IgD-negative memory B cell (primary cell): ENCODE data around the gene MEGF6. TPM values are rescaled to one million over a fixed set of nuclear protein-coding genes. Genes with fewer than 3 reads are reported as not detected.
A peak's percentile ranks its signal among the peaks of the same experiment; 100 is the strongest.

Source experiments
- H3K27ac Mint-ChIP-seq, 3 donors: one replicate each; pipeline ENCODE4 v1.8.0; 2020 to 2022; ENCODE audit warnings: mild to moderate bottlenecking in 3 of 3, mixed read lengths in 3 of 3, moderate library complexity in 1 of 3
- H3K27me3 Mint-ChIP-seq: one replicate; pipeline ENCODE4 v1.8.0; 2021; ENCODE audit warnings: mixed read lengths
- H3K36me3 Mint-ChIP-seq: one replicate; pipeline ENCODE4 v1.8.0; 2020; ENCODE audit warnings: mild to moderate bottlenecking, mixed read lengths
- H3K4me1 Mint-ChIP-seq, 3 donors: one replicate each; pipeline ENCODE4 v1.8.0; 2020 to 2022; ENCODE audit warnings: mixed read lengths in 3 of 3, mild to moderate bottlenecking in 1 of 3
- H3K4me3 Mint-ChIP-seq, 4 donors: one replicate each; pipeline ENCODE4 v1.8.0; 2020 to 2022; ENCODE audit warnings: mild to moderate bottlenecking in 4 of 4, mixed read lengths in 4 of 4, moderate library complexity in 3 of 4
- H3K9me3 Mint-ChIP-seq, 3 donors: one replicate each; pipeline ENCODE4 v1.8.0; 2020 to 2021; ENCODE audit warnings: mixed read lengths in 3 of 3, mild to moderate bottlenecking in 1 of 3
- polyA plus RNA-seq: library from polyadenylated mRNA; unstranded; fragments of 300-500 nt; fragmentation: Illumina TruSeq; gene quantifications from one replicate; pipeline ENCODE4 v1.2.3, GENCODE V29; 2021

MEGF6 gene
- polyA plus RNA-seq, 1 donor from 2014 or later = 2.3 TPM

- H3K4me3 Mint-ChIP-seq = no peak overlapping the region
- H3K4me1 Mint-ChIP-seq = no peaks in the 10 kb centered on the region
- no peaks in the 10 kb centered on the region for H3K36me3 Mint-ChIP-seq
- H3K27me3 Mint-ChIP-seq = no peaks in the 10 kb centered on the region
- no peak overlapping the region for H3K27ac Mint-ChIP-seq
- no peaks in the 10 kb centered on the region for H3K9me3 Mint-ChIP-seq
Observed at GRCh38 chr1:3476666-3477065, 134.6 kb downstream of the MEGF6 start.

- no peaks in the 10 kb centered on the region for H3K36me3 Mint-ChIP-seq
- H3K4me1 Mint-ChIP-seq = no peaks in the 10 kb centered on the region
Observed at GRCh38 chr1:3475839-3476573, 135.3 kb downstream of the MEGF6 start.

GRCh38 chr1:3474421-3474820 is 136.9 kb downstream of the MEGF6 start:
- peaks cover 0 to 4% (median 1%) of the 10 kb centered on the region in 3 donors for H3K4me1 Mint-ChIP-seq
- H3K4me3 Mint-ChIP-seq = no peak overlapping the region
- no peaks in the 10 kb centered on the region for H3K9me3 Mint-ChIP-seq
- H3K36me3 Mint-ChIP-seq = no peaks in the 10 kb centered on the region
- no peak overlapping the region for H3K27ac Mint-ChIP-seq
- H3K27me3 Mint-ChIP-seq = no peaks in the 10 kb centered on the region

More at GRCh38 chr1:3475839-3476573, 135.3 kb downstream of the MEGF6 start:
- Mint-ChIP-seq H3K4me3 (no peak overlapping the region), H3K27me3 (no peaks in the 10 kb centered on the region), H3K27ac (no peak overlapping the region), H3K9me3 (no peaks in the 10 kb centered on the region)

- H3K4me1 Mint-ChIP-seq = peaks cover 0 to 4% (median 1%) of the 10 kb centered on the region in 3 donors
- no peaks in the 10 kb centered on the region for H3K36me3 Mint-ChIP-seq
- no peak overlapping the region for H3K4me3 Mint-ChIP-seq
- no peaks in the 10 kb centered on the region for H3K9me3 Mint-ChIP-seq
- H3K27ac Mint-ChIP-seq = no peak overlapping the region
- H3K27me3 Mint-ChIP-seq = no peaks in the 10 kb centered on the region
Observed at GRCh38 chr1:3474016-3474415, 137.3 kb downstream of the MEGF6 start.

- Mint-ChIP-seq H3K9me3 (no peaks in the 10 kb centered on the region), H3K4me3 (no peak overlapping the region), H3K36me3 (no peaks in the 10 kb centered on the region), H3K27ac (no peak overlapping the region), H3K4me1 (peaks cover 0 to 4% (median 1%) of the 10 kb centered on the region in 3 donors), H3K27me3 (no peaks in the 10 kb centered on the region)
Observed at GRCh38 chr1:3473381-3473844, 137.9 kb downstream of the MEGF6 start.

DNA sequence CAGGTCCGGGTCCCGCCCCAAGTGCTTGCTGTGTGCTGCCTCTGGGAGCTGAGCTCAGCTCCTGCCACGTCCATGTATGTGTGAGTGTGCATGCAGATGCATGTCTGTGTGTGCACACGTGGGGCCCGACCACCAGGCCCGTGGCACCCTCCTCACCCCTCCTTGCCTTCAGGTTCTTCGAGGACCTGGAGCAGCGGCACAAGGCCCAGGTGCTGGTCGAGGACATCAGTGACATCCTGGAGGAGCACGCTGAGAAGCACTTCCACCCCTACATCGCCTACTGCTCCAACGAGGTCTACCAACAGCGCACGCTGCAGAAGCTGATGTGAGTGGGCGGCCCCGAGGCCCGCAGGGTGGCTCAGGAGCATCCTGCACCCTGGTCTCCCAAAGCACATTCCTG is 138.4 kb downstream of the MEGF6 start:
- Mint-ChIP-seq H3K4me1 (peaks cover 0 to 4% (median 1%) of the 10 kb centered on the region in 3 donors), H3K27ac (no peak overlapping the region), H3K4me3 (no peak overlapping the region)

DNA sequence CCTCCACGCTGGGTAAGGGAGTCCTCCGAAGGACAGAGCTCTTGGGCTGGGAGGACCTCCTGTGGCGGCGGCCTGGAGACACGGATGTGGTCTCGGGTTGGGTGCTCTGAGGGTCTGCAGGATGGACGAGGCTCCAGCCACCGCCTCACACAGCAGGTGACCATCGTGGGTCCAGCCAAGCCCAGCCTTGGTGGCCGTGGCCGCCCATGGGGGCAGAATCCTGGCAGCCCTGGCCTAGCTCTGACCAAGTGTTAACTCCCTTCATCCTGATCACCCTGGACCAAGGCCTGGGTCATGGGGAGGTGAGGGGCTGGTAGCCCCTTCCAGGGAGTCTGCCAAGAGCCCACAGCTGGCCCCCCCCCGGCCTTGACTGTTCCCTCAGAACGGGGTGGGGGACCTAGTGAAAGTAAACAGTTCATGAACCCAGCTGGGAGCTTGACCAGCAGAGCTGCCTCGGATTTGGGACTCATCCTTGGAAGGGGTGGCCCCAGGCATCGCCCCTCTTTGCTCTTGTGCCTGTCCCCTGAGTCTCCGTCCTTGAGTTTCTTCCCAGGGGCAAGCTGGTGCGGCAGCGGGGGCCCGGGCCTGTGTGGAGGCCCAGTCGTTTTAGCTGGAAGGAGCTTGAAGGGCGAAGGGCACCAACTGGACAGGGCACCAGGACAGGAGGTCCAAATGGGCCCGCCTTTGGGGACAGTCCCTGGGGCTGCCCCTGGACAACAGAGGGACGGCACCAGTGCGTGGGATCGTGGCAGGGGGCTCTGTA is 139.0 kb downstream of the MEGF6 start:
- Mint-ChIP-seq H3K4me3 (no peak overlapping the region), H3K36me3 (no peaks in the 10 kb centered on the region), H3K27ac (no peak overlapping the region), H3K27me3 (no peaks in the 10 kb centered on the region), H3K4me1 (peaks cover 0 to 4% (median 1%) of the 10 kb centered on the region in 3 donors), H3K9me3 (no peaks in the 10 kb centered on the region)

More for the DNA sequence above, 138.4 kb downstream of the MEGF6 start:
- H3K9me3 Mint-ChIP-seq = no peaks in the 10 kb centered on the region
- H3K27me3 Mint-ChIP-seq = no peaks in the 10 kb centered on the region
- H3K36me3 Mint-ChIP-seq = no peaks in the 10 kb centered on the region

DNA sequence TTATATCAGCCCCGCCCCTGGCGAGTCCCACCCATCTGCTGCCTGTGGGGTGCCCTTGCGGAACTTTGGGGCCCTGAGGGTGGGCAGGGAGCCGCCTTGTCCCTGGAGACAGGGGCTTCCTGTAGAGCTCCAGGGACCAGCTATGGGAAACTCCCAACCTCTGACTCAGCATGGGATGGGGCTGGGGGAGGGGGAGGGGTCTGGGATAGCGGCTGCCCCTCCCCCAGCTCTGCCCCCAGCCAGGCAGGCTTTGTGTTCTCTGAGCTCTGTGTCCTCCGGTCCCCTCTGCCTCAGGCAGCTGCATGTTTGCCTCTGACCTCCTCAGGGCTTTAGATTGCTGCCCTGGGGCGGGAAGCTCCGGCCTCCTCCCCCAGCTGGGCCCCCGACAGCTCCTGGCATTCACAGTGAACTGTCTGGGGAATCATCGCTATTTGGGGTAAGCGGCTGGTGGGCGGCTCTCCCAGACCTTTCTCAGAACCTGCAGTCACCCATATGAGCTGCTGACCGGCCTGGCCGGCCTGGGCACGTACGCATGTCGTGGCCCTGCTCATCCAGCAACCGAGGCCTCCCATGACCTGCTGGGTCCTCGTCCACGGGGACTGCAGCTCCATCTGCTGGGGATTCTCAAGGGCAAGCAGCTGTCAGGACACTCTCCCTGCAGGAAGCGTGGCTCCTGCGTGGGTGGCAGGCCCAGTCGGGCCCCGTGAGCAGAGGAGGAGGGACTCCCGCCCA is 139.8 kb downstream of the MEGF6 start:
- no peaks in the 10 kb centered on the region for H3K9me3 Mint-ChIP-seq
- no peak overlapping the region for H3K27ac Mint-ChIP-seq
- H3K4me1 Mint-ChIP-seq = peaks cover 0 to 4% (median 1%) of the 10 kb centered on the region in 3 donors
- H3K36me3 Mint-ChIP-seq = no peaks in the 10 kb centered on the region
- H3K27me3 Mint-ChIP-seq = peaks cover 2% of the 10 kb centered on the region
- H3K4me3 Mint-ChIP-seq = no peak overlapping the region

DNA sequence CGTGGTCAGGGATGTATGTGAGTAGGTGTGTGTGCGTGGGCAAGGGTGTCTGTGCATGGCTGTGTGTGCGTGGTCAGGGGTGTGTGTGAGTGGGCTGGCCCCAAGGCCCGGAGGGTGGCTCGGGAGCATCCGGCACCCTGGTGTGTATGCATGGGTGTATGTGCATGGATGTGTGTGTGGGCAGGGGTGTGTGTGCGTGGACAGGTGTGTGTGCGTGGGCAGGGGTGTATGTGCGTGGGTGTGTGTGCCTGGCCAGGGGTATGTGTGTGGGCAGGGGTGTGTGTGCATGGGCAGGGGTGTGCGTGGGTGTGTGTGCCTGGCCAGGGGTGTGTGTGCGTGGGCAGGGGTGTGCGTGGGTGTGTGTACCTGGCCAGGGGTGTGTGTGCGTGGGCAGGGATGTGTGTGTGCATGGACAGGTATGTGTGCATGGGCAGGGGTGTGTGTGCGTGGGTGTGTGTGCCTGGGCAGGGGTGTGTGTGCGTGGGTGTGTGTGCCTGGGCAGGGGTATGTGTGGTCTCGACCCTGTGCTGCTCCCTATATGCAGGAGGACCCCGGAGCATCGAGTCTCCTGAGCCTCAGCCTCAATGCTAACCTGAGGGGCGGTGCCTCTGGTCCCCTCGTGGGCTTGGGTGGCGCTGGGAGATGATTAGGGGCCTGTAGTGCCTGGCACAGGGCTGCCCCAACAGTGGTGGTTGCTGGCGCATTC is 140.5 kb downstream of the MEGF6 start:
- H3K4me3 Mint-ChIP-seq = no peak overlapping the region
- H3K36me3 Mint-ChIP-seq = no peaks in the 10 kb centered on the region
- peaks cover 0 to 5% (median 4%) of the 10 kb centered on the region in 3 donors for H3K4me1 Mint-ChIP-seq
- H3K27ac Mint-ChIP-seq = no peak overlapping the region
- peaks cover 2% of the 10 kb centered on the region for H3K27me3 Mint-ChIP-seq
- no peaks in the 10 kb centered on the region for H3K9me3 Mint-ChIP-seq

- no peak overlapping the region for H3K4me3 Mint-ChIP-seq
- peaks cover 0 to 6% (median 4%) of the 10 kb centered on the region in 3 donors for H3K4me1 Mint-ChIP-seq
- H3K27me3 Mint-ChIP-seq = peaks cover 2% of the 10 kb centered on the region
- H3K27ac Mint-ChIP-seq = no peak overlapping the region
- H3K9me3 Mint-ChIP-seq = no peaks in the 10 kb centered on the region
- no peaks in the 10 kb centered on the region for H3K36me3 Mint-ChIP-seq
Observed at GRCh38 chr1:3469849-3470649, 141.3 kb downstream of the MEGF6 start.

DNA sequence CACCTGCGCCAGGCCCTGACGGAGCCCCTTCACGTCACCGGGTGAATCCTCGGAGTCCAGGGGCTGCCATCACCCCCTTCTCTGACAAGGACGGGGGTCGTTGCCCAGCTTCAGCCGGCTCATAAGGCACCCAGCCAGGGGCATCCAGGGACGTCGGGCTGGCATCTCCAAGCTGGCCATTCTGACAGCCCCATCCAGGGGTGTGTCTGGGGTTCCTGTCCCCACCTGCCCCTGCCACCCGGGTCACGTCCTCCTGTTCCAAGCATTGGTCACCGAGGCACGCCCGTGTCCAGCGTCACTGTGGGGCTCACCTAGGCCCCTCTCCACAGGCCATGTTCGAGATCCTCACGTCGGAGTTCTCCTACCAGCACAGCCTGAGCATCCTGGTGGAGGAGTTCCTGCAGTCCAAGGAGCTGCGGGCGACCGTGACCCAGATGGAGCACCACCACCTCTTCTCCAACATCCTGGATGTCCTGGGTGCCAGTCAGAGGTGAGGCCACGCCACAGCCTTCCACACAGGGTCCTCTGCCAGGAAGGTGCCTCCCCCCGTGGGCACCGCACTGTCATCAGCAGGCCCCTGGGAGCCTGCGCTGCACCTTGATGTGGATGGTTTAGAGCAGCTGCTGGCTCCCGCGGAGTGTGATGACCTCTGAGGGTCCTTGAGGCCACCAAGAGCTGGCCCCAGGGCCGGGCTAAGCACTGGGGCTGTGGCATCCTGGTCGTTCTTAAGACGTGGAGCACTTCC is 142.0 kb downstream of the MEGF6 start:
- H3K9me3 Mint-ChIP-seq = no peaks in the 10 kb centered on the region
- no peaks in the 10 kb centered on the region for H3K36me3 Mint-ChIP-seq
- peaks cover 2% of the 10 kb centered on the region for H3K27me3 Mint-ChIP-seq
- no peak overlapping the region for H3K4me3 Mint-ChIP-seq
- H3K4me1 Mint-ChIP-seq = peaks cover 0 to 6% (median 4%) of the 10 kb centered on the region in 3 donors
- no peak overlapping the region for H3K27ac Mint-ChIP-seq

DNA sequence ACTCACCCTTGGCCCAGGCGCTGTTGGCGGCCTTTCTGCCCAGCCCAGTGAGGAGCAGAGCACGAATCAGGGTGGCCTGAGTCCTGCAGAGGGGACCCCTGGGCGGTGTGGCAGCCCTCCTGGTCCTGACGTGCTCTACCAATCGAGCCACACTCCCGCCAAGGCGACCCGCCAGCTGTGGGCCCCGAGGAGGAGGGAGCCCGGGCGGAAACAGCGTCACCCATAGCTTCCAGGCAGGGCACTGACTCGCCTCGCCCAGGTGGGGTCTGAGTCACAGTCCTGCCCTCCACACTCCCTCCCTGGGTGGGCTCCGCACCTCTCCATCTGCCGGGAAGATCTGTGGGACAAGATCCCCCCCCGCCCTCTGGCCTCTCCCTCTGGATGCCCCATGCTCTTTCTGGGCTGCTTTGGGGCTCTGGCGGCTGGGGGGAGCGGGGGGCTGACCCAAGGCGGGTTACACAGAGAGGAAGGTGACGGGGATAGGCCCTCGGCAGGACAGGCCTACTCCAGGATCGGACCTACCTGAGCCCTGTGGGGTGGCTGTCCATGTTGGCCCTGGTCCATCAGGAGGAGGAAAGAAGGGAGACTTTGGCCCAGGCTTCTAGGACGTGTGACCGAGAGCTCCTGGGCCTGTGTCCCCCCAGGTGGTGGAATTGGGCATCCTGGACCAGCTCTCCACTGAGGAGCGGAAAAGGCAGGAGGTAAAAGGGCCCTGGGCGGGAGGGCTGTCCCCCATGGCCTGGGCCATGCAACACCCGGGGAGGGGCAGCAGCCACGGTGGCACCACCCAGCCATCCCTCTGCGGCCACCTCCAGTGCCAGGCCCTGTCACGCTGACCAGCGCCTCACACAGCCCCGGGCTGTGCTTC is 142.8 kb downstream of the MEGF6 start:
- Mint-ChIP-seq H3K9me3 (no peaks in the 10 kb centered on the region), H3K36me3 (no peaks in the 10 kb centered on the region), H3K4me1 (peaks cover 0 to 6% (median 4%) of the 10 kb centered on the region in 3 donors), H3K27ac (no peak overlapping the region), H3K27me3 (peaks cover 2% of the 10 kb centered on the region), H3K4me3 (peak overlapping the region in 1 of 4 donors; percentile 47)
